ENCODE results near the gene PLEKHN1.

GRCh38 chr1:1021010-1021919 is 55.0 kb downstream of the PLEKHN1 start:
- no peak for TF ChIP-seq REST (IDR thresholded peaks at IDR 0.05; ENCODE audit: low read depth, low read length)
- TF ChIP-seq MEF2A (IDR thresholded peaks at IDR 0.05; ENCODE audit: borderline replicate concordance, low read depth): no peak
- TF ChIP-seq USF2 (IDR thresholded peaks at IDR 0.05; ENCODE audit: borderline replicate concordance, low read depth, low read length): no peak
- TF ChIP-seq TAF1 (IDR thresholded peaks at IDR 0.05; ENCODE audit: borderline replicate concordance, low read depth, low read length): no peak
- no peak for TF ChIP-seq YY1 (IDR thresholded peaks at IDR 0.05; ENCODE audit: low read depth)
- no peak for TF ChIP-seq CTCF (IDR thresholded peaks at IDR 0.05)
- no peak for TF ChIP-seq RAD21 (IDR thresholded peaks at IDR 0.05; ENCODE audit: low read length)
- no peak for TF ChIP-seq SIN3A (IDR thresholded peaks at IDR 0.05; ENCODE audit: borderline replicate concordance, low read depth, low read length)

Measured in SK-N-SH (cell line).